Central memory CD8-positive, alpha-beta T cell (primary cell): ENCODE data around the gene TAF8.
A peak's percentile ranks its signal among the peaks of the same experiment; 100 is the strongest.
"Not testable (repeated sequence)": the region's sequence is repeated elsewhere in the genome, so short reads cannot be mapped to it uniquely, and the experiment has no call there.

Experiments used
- ATAC-seq: fragments of 150-1000 bp; cut with Tn5 transposase; replicated peaks from 2 replicates; pipeline ENCODE4 v1.10.0; 2022; ENCODE audit warnings: mild to moderate bottlenecking, moderate FRiP score, moderate number of reproducible peaks; ENCODE audit not compliant: poor library complexity, severe bottlenecking; ENCODE audit errors: extremely low read depth
- DNase-seq, 2 donors: peaks; one replicate each; pipeline ENCODE4 v3.0.0; 2021; ENCODE audit warnings: low spot score in 2 of 2
- H3K27ac Mint-ChIP-seq: one replicate; pipeline ENCODE4 v1.8.0; 2022; ENCODE audit warnings: low read depth, mild to moderate bottlenecking, moderate library complexity, mixed read lengths
- H3K27me3 Mint-ChIP-seq: one replicate; pipeline ENCODE4 v1.8.0; 2022; ENCODE audit warnings: mixed read lengths
- H3K36me3 Mint-ChIP-seq: one replicate; pipeline ENCODE4 v1.8.0; 2022; ENCODE audit warnings: mild to moderate bottlenecking, moderate library complexity, mixed read lengths; ENCODE audit not compliant: insufficient read depth
- H3K4me1 Mint-ChIP-seq: one replicate; pipeline ENCODE4 v1.8.0; 2022; ENCODE audit warnings: mixed read lengths
- H3K4me3 Mint-ChIP-seq: one replicate; pipeline ENCODE4 v1.8.0; 2022; ENCODE audit warnings: mild to moderate bottlenecking, moderate library complexity, mixed read lengths
- H3K9me3 Mint-ChIP-seq: one replicate; pipeline ENCODE4 v1.8.0; 2022; ENCODE audit warnings: mixed read lengths

TAF8 gene

DNA sequence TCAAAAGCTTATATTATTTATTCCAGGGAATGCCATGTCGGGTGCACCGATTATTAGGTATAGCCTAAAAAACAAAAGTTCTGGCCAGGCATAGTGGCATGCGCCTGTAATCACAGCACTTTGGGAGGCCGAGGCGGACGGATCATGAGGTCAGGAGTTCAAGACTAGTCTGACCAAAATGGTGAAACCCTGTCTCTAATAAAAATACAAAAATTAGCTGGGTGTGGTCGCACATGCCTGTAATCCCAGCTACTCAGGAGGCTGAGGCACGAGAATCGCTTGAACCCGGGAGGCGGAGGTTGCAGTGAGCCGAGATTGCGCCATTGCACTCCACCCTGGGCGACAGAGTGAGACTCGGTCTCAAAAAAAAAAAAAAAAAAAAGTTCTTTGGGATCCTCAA is 12.7 kb upstream of the TAF8 start:
- not testable (repeated sequence) for H3K4me3 Mint-ChIP-seq, H3K27ac Mint-ChIP-seq, ATAC-seq, H3K27me3 Mint-ChIP-seq, H3K9me3 Mint-ChIP-seq, DNase-seq
- Mint-ChIP-seq H3K36me3 (peaks cover 29% of the 10 kb centered on the region), H3K4me1 (peaks cover 51% of the 10 kb centered on the region)

DNA sequence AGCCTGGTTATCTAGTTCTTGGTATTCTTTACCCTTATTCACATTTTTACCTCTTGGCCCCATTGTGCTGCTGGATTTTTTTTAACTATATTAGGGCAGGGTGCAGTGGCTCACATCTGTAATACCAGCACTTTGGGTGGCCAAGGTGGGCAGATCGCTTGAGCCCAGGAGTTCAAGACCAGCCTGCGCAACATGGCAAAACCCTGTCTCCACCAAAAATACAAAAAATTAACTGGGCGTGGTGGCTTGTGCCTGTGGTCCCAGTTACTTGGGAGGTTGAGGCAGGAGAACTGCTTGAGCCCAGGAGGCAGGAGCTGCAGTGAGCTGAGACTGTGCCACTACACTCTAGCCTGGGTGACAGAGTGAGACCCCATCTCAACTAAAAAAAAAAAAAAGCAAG is 12.2 kb upstream of the TAF8 start:
- no peak overlapping the region for H3K27ac Mint-ChIP-seq
- H3K4me1 Mint-ChIP-seq = peaks cover 51% of the 10 kb centered on the region
- H3K36me3 Mint-ChIP-seq = peaks cover 31% of the 10 kb centered on the region
- no peaks in the 10 kb centered on the region for H3K9me3 Mint-ChIP-seq
- no peak for DNase-seq
- H3K4me3 Mint-ChIP-seq = no peak overlapping the region
- H3K27me3 Mint-ChIP-seq = no peaks in the 10 kb centered on the region
- no peak for ATAC-seq

DNA sequence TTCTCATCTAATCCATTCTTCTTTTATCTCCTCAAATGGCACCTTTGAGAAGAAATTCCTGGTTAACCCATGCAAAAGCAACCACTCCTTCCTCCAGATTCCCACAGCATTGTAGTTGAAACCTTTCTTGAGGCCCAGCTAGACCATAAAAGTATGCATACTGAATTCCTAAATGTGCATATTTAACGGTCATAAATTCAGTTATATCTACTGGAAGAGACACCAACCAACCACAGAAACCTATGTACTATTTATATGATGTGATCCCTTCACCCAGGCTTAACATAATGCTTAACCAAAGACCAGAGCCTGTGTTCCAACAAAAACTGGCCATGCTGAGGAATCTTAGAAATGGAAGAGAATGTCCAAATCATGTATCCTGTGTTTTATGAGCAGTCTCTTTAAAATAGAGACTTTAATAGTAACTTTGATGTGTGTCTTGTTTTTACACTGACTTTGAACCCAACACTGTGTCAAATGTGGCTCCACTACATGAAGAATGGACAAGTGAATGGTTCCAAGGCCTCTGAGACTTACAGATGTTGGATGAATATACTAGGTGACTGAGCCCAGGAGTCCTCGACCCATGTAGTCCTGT is 11.4 kb upstream of the TAF8 start:
- Mint-ChIP-seq H3K36me3 (peaks cover 35% of the 10 kb centered on the region), H3K4me1 (peaks cover 54% of the 10 kb centered on the region), H3K9me3 (no peaks in the 10 kb centered on the region), H3K27ac (peak overlapping the region; percentile 65), H3K27me3 (no peaks in the 10 kb centered on the region), H3K4me3 (peak overlapping the region; percentile 96)
- DNase-seq (no peak), ATAC-seq (no peak)

DNA sequence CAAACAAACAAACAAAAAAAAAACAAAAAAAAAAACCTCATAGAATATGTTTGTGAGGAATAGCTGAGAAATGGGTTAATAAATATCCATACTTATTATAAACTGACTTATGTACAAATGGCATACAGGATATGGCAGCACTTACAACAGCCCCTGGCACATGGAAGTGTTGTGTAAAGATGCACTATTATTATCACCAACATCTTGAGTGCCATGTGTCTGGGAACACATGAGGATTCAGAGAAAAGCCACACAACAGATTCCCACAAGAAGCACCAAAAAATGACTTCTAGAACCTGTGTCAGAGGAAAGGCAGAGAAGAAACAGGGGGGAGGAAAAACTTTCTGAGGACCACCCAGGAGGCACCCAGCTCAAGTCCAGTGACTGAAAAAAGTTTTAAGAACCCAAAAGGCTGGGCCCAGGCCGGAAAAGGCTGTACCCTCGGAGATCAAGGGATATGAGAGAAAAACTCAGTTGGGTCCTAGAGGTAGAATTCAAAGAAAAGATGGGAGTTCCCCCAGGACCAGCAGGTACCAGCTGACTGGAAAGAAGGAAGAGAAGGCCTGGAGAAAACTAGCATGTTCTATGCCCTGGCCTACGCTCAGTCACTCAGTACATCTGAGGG is 9.4 kb upstream of the TAF8 start:
- peak overlapping the region; percentile 87 for H3K27ac Mint-ChIP-seq
- ATAC-seq (no peak), DNase-seq (no peak)
- H3K27me3 Mint-ChIP-seq = no peaks in the 10 kb centered on the region
- peak overlapping the region; percentile 96 for H3K4me3 Mint-ChIP-seq
- peaks cover 65% of the 10 kb centered on the region for H3K4me1 Mint-ChIP-seq
- H3K9me3 Mint-ChIP-seq = no peaks in the 10 kb centered on the region
- peaks cover 41% of the 10 kb centered on the region for H3K36me3 Mint-ChIP-seq

DNA sequence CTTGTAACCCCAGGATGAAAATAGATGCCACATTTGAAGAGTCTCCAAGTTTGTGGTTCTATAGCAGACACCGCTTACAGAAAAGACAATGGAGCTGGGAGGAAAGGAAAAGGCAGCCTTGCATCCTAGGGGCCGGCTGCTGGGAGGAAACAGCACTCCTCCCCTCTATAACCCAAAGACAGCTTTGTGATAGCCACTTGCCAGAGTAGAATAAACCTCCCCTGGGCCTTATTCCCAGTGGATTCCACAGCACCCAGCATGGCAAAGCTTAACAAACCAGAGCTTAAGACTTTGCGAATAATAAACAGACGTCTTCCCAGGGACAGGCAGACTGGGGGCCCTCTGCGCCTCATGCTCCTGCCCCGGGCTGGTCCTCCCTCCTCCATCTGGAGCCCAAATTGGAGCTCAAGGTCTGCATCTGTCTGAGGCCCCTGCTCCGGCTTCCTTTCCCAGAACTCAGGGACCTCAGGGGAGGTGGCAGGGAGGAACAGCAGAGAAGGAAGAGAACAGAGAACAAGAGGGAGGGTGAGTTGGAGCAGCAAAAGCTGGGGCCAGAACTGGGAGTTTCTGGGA is 8.8 kb upstream of the TAF8 start:
- peak overlapping the region; percentile 96 for H3K4me3 Mint-ChIP-seq
- H3K27me3 Mint-ChIP-seq = no peaks in the 10 kb centered on the region
- DNase-seq = no peak
- no peak for ATAC-seq
- H3K4me1 Mint-ChIP-seq = peaks cover 71% of the 10 kb centered on the region
- H3K9me3 Mint-ChIP-seq = no peaks in the 10 kb centered on the region
- peaks cover 39% of the 10 kb centered on the region for H3K36me3 Mint-ChIP-seq
- H3K27ac Mint-ChIP-seq = peak overlapping the region; percentile 87

DNA sequence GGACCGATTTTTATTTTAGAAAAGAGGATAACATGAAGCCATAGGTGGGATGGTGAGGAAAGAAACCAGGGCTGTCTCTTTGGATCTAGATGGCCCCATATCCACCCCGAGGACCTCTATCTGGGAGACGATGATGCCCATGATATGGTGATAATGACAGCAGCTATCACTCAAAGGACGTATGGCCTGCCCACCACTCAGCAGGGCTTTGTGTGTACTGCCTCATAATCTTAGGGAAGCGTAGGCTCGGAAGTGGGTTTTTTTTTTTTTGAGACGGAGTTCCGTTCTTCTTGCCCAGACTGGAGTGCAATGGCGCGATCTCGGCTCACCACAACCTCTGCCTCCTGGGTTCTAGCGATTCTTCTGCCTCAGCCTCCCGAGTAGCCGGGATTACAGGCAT is 8.2 kb upstream of the TAF8 start:
- peaks cover 76% of the 10 kb centered on the region for H3K4me1 Mint-ChIP-seq
- DNase-seq (no peak), ATAC-seq (no peak)
- no peaks in the 10 kb centered on the region for H3K27me3 Mint-ChIP-seq
- peaks cover 41% of the 10 kb centered on the region for H3K36me3 Mint-ChIP-seq
- peak overlapping the region; percentile 22 for H3K27ac Mint-ChIP-seq
- no peaks in the 10 kb centered on the region for H3K9me3 Mint-ChIP-seq
- peak overlapping the region; percentile 96 for H3K4me3 Mint-ChIP-seq

DNA sequence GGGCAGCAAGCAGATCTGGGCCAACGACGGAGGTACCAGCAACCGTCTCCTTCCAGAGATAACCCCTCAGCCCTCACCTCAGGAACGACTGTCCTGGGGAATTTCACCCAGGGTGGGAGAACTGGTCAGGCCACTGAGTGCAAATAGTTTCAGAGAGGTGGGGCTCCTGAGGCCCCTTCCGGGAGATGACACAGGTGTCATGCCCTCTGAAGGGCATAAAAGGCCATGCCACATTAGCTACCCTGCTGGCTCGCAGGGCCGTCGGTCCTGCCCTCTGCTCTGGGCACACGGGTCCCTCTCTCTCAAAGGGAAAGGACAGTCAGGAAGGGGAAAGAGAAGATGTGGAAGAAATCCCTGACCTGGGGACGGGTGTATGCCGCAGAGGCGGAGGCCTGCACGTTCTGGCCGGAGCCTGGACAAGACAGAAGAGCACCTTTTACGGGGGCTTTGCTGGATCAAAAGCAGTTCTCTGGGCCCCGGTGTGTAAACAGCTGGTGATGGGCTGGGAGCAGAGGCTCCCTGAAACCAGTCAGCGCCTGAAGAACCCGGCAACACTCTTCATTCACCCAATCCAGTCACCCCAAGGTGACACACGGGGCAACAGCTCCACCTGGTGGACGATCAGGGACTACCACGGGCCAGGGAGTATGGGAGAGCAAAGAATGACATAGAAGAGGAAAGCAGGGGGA is 6.4 kb upstream of the TAF8 start:
- H3K27ac Mint-ChIP-seq = peak overlapping the region; percentile 88
- H3K36me3 Mint-ChIP-seq = peaks cover 44% of the 10 kb centered on the region

DNA sequence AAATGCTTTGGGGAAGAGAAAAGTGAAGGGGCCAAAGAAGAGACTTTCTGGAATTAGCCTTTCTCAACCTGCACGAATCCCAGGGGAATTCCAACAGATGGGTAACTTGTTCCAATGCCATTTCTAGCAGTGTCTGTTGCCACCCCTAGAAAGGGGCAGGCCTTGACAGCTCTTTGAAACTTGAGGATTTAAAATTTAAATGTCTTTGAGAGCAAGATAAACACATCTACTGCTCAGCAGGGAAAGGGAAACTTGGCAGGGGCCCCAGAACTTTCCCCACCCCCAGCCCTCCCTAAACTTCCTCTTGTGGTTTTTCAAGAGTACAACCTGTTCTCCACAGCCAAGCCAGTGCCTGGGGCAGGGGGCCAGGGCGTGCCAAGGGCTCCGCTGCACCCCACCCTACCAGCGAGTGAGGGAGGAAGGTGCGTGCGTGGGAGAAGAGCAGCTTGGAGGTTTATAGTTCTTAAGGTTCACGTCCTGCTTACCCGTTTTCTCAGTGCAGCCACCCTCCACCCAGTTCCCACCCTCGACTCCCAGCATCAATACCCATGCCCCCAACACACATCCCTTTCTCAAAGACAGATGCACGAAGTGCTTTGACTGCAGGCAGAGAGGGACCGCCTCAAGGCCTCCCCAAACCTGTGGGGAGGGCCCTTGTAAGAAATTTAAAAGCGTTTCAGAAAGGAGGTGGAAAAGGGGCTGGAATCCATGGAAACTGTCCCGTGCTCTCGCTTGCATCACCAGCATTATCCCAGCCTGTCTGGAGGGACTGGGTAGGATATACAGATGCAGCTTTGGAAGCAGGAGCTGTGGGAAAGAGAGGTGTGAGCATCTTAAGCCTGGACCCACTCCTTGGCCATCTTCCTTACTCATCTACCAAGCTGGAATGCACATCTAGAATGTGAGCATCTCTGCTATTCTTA is 4.5 kb upstream of the TAF8 start:
- Mint-ChIP-seq H3K27ac (peak overlapping the region; percentile 88), H3K4me1 (peaks cover 82% of the 10 kb centered on the region), H3K27me3 (no peaks in the 10 kb centered on the region), H3K4me3 (peak overlapping the region; percentile 96), H3K9me3 (no peaks in the 10 kb centered on the region), H3K36me3 (peaks cover 45% of the 10 kb centered on the region)
- DNase-seq (peak in 1 of 2 donors; percentile 66), ATAC-seq (peak; percentile 15)

More for the DNA sequence above, 6.4 kb upstream of the TAF8 start:
- peak; percentile 31 for ATAC-seq
- DNase-seq = peak; percentile 85 to 95
- Mint-ChIP-seq H3K27me3 (no peaks in the 10 kb centered on the region), H3K4me3 (peak overlapping the region; percentile 96), H3K4me1 (peaks cover 82% of the 10 kb centered on the region), H3K9me3 (no peaks in the 10 kb centered on the region)

DNA sequence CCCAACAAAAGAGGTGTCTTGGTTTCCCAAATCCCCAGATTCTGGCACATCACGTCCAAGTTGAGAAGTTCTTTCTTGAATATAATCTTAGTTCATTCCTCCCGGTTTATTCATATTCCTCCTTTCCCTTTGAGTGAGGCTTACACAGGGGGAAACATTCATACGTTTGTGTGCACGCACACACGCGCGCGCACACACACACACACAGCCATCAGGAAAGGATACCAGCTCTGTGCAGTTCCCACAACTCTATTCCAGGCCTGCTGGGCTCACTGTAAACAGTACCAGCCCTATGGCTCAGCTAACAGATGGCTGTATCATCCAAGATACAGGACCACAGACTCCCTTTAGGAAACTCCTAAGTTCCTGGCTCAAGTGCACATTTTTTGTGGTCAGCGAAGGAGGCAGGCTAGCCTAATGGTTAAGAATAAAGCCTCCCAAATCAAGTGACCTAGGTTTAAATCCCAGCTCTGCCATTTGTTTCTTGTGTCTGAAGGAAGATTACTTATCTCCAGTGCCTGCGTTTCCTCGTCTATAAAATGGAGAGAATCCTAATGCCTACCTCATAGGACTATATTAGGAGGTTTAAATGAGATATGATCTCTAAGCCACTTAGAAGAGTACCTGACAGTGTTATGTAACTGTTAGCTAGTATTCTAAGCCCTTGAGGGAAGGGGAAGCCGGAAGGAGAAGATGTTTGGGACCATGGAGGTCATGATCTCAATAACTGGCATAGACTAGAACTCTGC is 3.7 kb upstream of the TAF8 start:
- peak overlapping the region; percentile 96 for H3K4me3 Mint-ChIP-seq
- ATAC-seq (no peak), DNase-seq (no peak)
- no peaks in the 10 kb centered on the region for H3K9me3 Mint-ChIP-seq
- H3K27me3 Mint-ChIP-seq = no peaks in the 10 kb centered on the region
- peaks cover 82% of the 10 kb centered on the region for H3K4me1 Mint-ChIP-seq
- peaks cover 41% of the 10 kb centered on the region for H3K36me3 Mint-ChIP-seq
- H3K27ac Mint-ChIP-seq = peak overlapping the region; percentile 13

DNA sequence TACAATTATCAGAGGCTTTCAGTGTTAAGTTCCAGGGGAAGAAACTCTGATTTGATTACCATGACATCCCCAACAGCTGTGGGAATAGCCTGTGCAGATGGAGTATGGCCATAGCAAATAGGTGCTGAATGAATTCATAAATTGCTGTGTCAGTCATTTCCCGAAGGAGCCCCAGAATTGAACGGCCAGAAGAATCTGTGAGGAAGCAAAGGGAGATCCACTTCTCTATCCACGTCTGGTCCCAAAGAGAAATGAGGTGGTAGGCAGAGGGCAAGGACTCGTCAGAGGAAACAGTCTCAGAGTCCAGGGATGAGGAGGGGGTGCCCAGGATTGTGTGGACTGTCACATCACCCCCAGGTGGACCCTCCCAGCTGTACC is 3.1 kb upstream of the TAF8 start:
- Mint-ChIP-seq H3K27ac (peak overlapping the region; percentile 13), H3K9me3 (no peaks in the 10 kb centered on the region), H3K27me3 (no peaks in the 10 kb centered on the region), H3K4me1 (peaks cover 80% of the 10 kb centered on the region), H3K4me3 (peak overlapping the region; percentile 96), H3K36me3 (peaks cover 39% of the 10 kb centered on the region)
- ATAC-seq (no peak), DNase-seq (no peak)

DNA sequence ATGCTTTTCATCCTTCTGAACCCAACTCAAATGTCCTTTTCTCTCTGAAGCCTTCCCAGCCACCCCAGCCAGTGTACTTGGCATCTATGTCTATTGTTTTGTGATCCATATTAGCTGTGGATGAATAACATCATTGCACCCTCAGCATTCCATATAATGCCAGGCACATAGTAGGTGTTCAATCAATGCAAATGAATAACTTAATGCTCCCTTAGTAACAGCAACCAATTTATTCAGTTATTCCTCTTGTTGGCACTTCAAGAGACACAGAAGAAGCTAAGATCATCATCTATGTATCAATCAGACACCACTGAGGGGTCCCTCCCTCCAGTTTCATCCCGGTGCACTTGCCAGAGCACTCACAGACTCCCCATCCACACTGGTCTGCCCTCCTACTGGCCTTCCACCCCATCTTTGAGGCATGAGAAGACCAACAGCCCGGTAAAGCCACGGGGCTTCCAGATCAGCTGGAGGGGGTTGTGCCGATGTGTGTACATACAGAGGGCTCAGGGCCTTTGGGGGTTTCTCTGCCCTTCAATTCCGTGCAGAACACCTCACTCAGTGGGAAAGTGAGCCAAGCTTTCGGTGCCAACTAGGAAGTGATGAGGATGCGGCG is 2.4 kb upstream of the TAF8 start:
- H3K4me3 Mint-ChIP-seq = peak overlapping the region; percentile 96
- H3K4me1 Mint-ChIP-seq = peaks cover 73% of the 10 kb centered on the region
- H3K27ac Mint-ChIP-seq = peak overlapping the region; percentile 93
- ATAC-seq (no peak), DNase-seq (no peak)
- peaks cover 42% of the 10 kb centered on the region for H3K36me3 Mint-ChIP-seq
- no peaks in the 10 kb centered on the region for H3K27me3 Mint-ChIP-seq
- no peaks in the 10 kb centered on the region for H3K9me3 Mint-ChIP-seq
